GM18519 (cell line): ENCODE measurements around the gene IMPACT.

ENCODE experiments used
- ATAC-seq: cut with Tn5 transposase; IDR thresholded peaks from one replicate; pipeline ENCODE4 v1.9.1; 2021; ENCODE audit warnings: mild to moderate bottlenecking, moderate library complexity; ENCODE audit not compliant: unreplicated experiment, low FRiP score

The IMPACT gene, protein sequence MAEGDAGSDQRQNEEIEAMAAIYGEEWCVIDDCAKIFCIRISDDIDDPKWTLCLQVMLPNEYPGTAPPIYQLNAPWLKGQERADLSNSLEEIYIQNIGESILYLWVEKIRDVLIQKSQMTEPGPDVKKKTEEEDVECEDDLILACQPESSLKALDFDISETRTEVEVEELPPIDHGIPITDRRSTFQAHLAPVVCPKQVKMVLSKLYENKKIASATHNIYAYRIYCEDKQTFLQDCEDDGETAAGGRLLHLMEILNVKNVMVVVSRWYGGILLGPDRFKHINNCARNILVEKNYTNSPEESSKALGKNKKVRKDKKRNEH

DNA sequence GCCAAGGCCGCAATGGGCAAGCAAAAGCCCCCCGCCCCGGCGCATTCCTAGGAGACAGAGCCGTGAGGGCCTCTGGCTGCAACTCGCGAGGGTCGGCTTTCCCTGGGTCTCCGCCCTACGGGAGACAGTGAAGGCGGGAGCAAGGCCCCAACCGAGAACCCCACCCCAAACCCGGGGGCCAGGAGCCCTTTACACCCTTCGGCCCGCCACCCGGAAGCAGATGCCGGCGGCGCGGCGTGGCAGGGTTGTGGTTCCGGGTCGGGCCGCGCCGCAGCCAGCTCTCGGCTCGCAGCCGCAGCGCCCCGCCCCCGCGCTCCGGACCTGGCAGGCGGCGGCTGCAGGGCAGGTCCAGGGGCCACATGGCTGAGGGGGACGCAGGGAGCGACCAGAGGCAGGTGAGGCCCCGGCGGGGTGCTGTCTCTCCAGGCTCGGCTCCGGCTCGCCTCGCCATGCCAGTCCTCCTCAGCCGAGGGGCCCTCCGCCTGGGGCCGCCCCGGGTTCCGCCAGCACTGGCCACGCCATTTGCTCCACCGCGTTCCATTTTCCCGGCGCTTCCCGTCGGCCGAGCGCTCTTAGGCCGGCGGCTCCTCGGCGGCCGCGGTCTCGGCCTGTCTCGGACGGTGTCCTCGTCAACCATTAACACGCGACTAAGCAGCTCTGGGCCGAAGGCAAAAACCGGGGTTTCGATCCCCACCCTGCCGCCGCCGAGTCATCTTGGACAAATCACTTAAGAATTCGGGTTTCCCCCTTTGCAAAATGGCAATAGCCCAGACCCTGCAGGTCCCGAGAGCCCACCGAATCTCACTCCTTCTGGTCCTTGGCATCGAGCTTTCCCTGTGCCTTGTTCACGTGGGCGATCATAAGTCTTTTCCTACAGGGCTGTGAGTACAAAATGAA is at the start of gene IMPACT:
IMPACT (plus strand) TSS at position 273 of the 897 bp plus-strand sequence; CDS start at position 360, 87 bp downstream.
- peak; percentile 72 for ATAC-seq

DNA sequence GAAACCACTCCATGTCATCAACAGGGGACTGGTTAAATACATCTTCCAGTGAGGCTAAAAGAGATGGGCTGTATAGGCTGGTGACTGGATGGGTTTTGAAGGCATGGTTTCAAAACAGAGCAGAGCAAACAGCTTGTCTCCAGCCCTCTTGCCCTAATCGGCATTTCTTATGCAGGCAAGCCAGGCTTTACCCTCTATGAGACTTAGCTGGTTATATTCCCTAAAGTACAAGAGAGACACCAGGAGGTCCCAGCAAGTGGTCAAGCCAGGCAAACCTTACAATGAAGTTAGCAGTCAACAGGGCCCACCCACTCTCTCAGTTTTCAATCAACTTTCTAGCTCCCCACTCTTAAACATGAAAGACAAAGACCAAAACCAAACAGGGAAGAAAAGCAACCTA is 47.9 kb upstream of the IMPACT start:
- no peak for ATAC-seq

DNA sequence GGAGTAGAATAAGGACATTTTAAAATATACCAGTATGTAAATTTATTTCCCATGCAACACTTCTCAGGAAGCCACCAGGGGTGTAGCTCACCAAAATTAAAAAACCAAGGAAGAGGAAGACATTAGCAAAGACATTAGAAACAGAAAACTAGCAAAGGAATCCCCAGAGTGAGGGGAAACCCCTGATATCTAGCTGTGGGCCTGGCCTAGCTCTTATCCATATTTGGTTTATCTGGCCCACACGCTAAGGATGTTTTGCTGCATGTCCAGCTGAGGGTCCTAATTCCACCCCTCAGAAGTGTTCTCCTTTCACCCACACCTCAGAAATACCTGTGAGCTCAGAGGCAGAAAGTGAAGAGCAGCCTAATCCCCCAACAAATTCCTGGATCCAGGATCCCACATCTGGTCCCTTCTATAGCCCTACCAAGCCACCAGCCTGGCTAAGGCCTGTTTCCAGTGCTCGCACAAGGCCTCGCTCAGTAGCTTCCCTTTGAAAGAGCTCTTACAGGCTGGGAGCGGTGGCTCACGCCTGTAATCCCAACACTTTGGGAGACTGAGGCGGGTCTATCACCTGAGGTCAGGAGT is 46.2 kb upstream of the IMPACT start:
- no peak for ATAC-seq

DNA sequence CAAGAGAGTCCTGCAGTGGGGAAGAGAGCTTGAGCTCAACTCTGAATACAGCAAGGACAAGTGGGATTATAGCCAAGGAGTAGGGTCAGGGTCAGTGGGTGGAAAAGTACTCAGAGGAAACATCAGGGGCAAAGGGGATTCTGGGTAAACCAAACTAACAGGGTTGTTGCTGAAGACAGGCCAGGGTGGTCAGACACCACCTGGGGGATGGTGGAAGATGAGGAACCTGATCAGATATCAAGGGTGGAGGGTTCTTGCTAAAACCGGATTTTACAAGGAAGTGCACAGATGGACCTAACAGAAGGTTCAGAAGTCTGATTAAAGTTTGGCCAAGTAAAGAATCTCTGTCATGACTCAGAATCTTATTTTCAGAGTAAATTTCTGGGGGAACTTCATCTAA is 45.3 kb upstream of the IMPACT start:
- no peak for ATAC-seq

DNA sequence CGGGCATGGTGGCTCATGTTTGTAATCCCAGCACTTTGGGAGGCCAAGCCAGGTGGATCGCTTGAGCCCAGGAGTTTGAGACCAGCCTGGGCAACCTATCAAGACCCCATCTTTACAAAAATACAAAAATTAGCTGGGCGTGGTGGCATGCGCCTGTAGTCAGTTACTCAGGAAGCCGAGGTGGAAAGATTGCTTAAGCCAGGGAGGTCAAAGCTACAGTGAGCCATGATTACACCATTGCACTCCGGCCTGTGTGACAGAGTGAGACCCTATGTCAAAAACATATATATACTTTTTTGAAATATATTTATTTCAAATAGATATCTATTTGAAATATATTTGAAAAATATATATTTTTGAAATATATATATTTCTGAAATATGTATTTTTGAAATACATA is 39.8 kb upstream of the IMPACT start:
- ATAC-seq = no peak

DNA sequence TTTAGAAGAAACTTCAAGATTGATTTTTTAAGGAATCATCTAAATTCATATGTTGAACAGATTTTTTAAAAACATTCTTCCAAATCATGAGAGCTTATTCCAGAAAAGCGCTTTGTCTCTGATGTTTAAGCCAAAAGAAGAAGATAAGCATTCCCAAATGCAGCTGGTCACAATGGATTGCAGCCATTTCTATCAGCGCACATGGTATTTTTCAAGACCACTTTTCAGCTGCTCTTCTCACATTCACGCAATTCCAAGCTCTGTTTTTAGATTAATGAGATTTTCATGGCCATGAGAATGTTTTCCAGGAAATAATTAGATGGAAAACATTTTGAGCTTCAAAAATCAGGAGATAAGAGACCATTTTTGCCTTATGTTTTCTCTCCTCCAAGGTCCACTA is 37.5 kb upstream of the IMPACT start:
- no peak for ATAC-seq

DNA sequence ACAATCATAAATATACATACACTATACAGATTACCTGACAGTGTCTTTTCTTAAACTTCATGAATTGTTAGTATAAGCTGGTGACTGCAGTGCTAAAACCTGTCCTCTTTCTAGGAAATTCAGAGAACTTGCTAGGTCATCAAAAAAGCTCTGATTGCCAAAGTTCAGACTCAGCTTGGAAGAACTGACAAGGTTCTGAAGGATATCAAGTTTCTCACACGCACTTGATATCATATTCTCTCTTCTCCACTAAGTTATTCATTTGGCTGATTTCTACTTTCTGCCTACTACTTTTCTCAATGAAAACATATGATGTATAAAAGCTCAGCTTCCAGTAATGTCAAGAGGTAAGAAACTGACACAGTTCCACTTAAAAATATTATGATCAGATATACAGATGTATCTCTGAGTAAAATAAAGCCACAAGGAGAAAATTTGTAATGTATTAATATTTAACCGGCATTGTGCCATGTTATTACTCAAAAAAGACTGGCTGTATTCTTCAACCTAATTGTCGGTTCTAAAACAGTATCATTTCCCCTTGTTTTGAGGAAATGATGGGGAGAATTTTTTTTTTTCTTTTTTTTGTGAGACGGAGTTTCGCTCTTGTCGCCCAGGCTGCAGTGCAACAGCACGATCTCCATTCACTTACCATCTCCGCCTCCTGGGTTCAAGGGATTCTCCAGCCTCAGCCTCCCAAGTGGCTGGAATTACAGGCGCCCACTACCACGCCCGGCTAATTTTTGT is 31.2 kb upstream of the IMPACT start:
- no peak for ATAC-seq

DNA sequence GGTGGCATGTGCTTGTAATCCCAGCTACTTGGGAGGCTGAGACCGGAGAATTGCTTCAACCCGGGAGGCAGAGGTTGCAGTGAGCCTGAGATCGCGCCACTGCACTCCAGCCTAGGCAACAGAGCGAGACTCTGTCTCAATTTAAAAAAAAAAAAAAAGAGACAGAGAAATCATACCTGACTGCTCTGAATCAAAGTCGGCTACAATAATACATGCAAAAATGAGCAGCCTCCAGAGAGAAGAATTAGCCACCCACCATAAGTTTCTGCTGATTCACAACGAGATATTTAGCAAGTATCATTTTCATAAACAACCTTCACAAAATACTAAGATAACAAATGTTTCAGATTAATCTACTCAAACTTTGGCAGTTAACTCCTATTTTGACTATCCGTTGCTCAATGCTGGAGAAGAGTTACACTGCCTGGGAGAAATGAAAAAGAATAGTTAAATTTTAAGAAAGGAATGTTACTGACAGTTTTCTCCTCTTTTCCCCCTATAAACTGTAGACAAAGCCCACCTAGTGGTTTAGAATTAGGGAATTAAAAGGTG is 30.3 kb upstream of the IMPACT start:
- ATAC-seq = no peak

DNA sequence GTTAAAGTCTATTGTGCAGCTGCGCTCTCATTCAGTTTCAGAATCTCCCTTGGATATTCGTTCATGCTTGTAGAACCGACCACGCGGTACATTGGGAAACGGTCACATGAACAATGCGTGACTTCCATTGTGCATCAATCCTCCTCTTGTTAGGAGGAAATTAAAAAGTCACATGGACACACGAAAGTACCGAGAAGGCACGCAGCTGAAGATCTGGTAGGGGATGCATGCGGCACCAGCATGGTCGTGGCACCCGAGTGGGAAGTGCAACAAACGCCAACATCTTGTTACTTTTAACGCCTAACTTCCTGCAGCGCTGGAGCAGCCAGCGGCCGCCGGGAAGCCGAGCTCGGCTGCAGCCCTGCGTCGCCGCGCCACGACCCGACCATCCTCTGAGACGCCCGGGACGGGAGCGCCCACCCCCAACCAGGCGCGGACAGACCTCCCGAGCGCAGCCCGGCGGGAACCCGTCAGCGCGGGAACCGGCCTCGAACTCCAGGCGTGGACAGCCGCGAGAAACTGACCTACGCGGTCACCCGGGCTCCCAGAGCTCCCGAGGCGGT is 29.3 kb upstream of the IMPACT start:
- ATAC-seq = no peak

DNA sequence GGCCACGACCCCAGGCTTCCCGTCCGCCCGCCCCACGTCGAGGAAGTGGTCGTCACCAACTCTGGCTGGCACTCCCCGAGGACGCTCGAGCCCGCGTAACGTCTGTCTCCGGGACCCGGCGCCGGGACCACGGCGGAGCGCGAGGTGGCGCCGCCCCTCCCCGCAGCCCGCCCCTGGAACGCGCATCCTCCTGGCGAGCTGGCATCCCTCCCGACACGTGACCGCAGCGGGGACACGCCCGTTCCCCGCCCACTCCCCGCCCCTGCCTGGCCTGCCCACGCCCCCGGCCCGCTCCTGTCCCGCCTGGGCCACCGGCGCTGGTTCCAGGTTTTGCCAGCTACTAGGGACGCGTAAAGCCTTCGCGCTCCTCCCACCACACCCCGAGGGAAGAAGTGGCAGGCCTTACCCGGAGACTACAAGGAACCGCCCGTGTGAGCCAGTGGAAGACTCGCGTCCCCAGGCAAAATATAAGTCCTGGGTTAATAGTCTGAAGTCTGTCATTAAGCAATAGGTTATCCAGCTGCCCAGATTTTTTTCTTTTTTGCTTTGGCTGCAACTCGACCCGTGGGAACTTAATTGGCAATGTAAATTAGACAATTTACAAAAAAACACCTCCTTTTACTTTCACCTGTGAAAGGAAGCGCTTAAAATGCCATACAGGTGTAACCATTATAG is 28.6 kb upstream of the IMPACT start, which contains the start of gene OSBPL1A:
OSBPL1A (minus strand) TSS at position 131 of the 675 bp plus-strand sequence. CDS start 20,291 bp downstream, outside the sequence.
- ATAC-seq = no peak

DNA sequence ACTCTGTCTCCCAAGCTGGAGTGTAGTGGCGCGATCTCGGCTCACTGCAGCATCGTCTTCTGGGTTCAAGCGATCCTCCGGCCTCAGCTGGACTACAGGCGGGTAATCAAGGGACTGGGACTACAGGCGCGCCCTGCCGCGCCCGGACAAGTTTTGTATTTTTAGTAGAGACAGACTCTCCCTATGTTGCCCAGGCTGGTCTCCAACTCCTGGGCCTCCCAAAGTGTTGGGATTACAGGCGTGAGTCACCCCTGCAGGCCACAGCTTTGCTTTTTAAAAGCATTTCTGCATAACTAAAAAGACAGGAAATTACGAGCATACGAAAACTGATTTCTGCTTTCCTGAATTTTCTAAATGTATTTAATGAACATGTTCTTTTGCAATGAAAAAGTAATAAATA is 27.9 kb upstream of the IMPACT start:
- ATAC-seq = no peak

DNA sequence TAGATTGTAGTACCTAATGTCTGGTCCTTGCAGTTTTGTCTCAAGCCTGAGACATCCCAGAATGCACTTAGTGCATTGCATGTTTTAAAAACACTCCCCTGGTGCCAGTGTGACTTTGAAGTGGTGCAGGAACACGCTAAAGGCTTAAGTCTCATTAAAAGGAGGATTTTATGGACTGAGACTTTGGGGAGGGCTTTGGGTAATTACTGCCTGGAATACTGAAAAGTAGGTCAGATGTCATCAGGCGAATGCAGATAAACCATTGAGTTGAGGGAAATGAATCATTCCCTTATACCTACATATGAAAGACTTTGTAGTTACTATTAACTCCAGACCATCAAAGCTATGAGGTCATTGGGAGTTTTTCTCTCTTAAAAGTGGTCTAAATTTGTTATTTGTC is 25.9 kb upstream of the IMPACT start:
- ATAC-seq = no peak

DNA sequence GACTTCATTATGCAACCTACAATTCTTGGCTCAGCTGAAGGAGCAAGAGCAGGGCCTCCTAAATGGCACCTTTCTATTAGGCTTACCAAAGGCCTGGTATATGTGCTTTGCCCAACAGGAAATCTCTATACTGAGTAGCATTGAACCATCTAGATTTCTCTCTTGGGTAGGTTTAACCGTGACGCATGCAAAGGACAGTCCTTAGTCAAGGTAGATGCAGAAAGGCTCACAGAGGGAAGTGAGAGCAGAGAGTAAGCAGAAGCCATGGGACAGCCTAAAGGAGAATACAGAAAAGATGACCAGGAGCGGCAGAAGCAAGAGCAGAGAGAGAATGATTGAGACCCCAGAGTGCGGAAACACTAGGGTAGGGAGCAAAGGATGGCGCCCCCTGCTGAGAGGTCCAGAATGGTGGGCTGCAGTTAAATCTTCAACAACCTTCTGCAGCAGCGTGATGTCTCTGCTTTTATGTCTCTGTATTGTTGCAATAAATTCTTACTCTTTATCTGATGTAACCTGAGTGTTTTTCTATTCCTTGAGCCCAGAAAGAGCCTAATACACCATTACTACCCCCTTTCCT is 24.2 kb upstream of the IMPACT start:
- ATAC-seq = no peak

DNA sequence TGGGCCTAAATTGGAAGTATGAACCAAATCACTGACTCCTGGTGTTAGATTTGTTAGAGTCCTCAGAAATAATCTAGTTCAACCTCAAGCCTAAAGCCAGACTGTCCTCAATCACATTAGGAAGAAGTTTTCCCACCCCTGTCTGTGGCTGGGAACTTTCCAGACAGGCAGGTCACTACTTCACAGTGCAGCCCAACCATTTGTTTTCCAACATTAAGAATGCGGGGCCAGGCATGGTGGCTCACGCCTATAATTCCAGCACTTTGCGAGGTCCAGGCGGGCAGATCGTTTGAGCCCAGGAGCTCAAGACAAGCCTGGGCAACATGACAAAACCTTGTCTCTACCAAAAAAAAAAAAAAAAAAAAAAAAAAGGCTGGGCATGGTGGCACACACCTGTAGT is 23.4 kb upstream of the IMPACT start:
- ATAC-seq = no peak

DNA sequence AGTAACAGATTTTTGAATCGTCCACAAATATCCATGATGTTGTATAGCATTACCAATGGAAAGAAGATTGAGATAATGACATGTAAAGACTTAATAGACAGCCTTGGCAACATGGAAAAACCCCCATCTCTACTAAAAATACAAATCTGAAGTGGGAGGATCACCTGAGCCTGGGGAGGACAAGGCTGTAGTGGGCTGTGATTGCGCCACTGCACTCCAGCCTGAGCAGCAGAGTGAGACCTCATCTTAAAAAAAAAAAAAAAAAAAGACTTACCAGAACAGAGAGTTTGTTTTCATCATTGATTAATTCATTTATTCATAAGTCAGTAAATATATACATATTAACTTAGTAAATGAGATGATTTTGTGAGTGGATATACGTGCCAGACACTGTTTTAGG is 21.9 kb upstream of the IMPACT start:
- no peak for ATAC-seq

DNA sequence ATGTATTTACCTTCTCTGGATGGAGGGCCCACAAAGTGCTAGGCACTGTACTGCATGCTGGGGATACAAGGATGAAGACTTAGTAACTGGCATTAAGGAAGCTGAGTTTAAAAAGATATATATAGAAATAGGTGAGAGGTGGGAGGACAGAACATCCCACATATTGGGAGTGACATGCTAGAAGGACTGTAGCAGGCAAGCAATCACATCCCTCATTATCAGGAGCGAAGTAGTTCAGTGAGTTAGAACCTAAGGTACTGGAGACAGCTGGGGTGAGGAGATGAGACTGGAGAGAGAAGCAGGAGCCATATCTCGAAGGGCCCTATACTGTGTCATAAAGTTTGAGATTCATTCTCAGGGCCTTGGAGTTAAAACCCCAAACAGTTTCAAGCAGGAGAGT is 18.0 kb upstream of the IMPACT start:
- ATAC-seq = no peak

DNA sequence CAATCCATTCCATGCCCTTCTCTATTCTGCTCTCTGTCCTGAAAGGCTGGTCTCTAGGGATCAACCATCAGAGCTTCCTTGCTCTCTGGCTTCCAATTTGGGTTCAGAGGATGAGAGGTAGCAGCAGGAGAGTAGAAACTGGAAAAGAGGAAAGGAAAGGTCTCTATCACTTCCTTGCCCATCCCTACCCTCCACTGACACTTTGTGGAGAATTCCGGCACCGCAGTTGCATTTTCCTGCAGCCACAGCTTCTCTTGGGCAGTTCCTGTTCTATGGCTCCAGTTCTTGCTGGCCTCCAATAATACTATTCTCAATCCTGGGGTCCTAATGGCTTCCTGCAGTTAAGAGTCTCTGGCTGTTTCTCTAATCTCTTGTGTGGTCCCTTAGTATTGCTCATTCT is 13.3 kb upstream of the IMPACT start:
- no peak for ATAC-seq

DNA sequence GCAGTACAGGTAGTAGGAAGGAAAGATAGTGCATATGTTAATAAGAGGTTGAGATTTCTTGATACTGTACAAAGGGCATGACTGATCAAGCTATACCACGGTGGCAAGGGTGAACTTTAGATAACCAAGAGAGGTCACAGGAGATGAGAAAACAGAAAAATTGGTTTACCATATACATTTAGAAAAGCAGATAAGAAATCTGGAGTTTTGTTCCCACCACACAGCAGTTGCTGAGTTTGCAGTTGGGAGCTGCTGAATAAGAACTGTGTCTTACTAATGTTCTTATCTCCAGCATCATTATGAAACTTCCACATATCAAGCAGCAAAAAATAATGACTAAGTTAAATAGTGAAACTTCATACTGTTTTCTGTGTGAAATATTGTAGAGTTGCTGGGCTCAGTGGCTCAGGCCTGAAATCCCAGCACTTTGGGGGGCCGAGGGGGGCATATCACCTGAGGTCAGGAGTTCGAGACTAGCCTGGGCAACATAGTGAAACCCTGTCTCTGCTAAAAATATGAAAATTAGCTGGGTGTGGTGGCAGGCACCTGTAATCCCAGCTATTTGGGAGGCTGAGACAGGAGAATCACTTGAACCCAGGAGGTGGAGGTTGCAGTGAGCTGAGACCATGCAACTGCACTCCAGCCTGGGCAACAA is 12.0 kb upstream of the IMPACT start:
- peak; percentile 63 for ATAC-seq

DNA sequence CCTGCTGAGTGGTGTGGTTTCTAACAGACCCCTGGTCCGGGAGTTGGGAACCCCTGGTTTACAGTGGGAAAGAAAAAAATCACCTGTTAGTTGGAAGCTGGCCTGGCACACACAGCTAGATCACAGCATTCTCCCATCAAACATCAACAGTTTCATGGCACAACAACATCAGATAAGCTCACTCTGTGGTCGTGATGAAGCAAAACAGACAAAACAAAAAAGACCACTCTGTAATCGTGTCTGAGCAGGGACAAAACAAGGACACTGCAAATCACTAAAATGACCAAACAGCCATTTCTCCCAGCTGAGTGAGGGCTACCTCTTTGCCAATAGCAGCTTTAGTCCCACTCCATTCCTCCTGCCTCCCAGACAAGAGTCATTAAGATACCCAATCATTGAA is 9.0 kb upstream of the IMPACT start:
- ATAC-seq = no peak
